Uterus (tissue), 2 donors: ENCODE results near the gene CLCA4.

ENCODE experiments used
- CTCF ChIP-seq, 4 experiments: fragments of 200-600 bp in 2 of 4; fragments of 450-650 bp in 2 of 4; sonication (generic) in 2 of 4; IDR thresholded peaks; one replicate each; pipeline ENCODE4 v1.5.1; 2016 to 2019; ENCODE audit warnings: antibody characterized with exemption in 4 of 4, mild to moderate bottlenecking in 2 of 4, moderate library complexity in 1 of 4
- POLR2A ChIP-seq, 2 donors: fragments of 450-650 bp; IDR thresholded peaks; one replicate each; pipeline ENCODE4 v1.6.1; 2016; ENCODE audit warnings: antibody characterized with exemption in 2 of 2, mild to moderate bottlenecking in 1 of 2, moderate library complexity in 1 of 2

- no peak for TF ChIP-seq POLR2A (IDR thresholded peaks at IDR 0.05)
- TF ChIP-seq CTCF (IDR thresholded peaks at IDR 0.05) = no peak
Observed at GRCh38 chr1:86504895-86505563, 41.8 kb upstream of the CLCA4 start.
